Measurements from ENCODE around the gene TOMM34.

Gene TOMM34

GRCh38 chr20:44928595-44928994, 31.6 kb downstream of the TOMM34 start:
- Histone ChIP-seq H3K36me3 (ENCODE audit: insufficient read depth, low read length) (peaks cover 9% of the 10 kb centered on the region; the same call in 1 of the 2 replicates), H3K4me1 (ENCODE audit: insufficient read depth, low read length, poor library complexity, severe bottlenecking) (no peaks in the 10 kb centered on the region), H3K9ac (ENCODE audit: low read depth, low read length, poor library complexity, severe bottlenecking) (no peak overlapping the region), H2AFZ (ENCODE audit: low read length) (no peak overlapping the region), H3K79me2 (ENCODE audit: insufficient read depth, low read length) (no peaks in the 10 kb centered on the region), H3K9me2 (replicated peaks; ENCODE audit: low read depth, low read length) (no peaks in the 10 kb centered on the region), H4K20me1 (ENCODE audit: insufficient read depth, low read length, poor library complexity, severe bottlenecking) (no peaks in the 10 kb centered on the region), H3K9me3 (ENCODE audit: insufficient read depth, low read depth, low read length) (no peaks in the 10 kb centered on the region), H3K4me3 (ENCODE audit: low read length, poor library complexity, severe bottlenecking) (no peak overlapping the region), H3K4me2 (ENCODE audit: low read depth, low read length, poor library complexity, severe bottlenecking) (no peak overlapping the region), H3F3A (ENCODE audit: low read depth) (no peaks in the 10 kb centered on the region), H3K27me3 (ENCODE audit: insufficient read depth, low read length, poor library complexity, severe bottlenecking) (no peaks in the 10 kb centered on the region)
- no peak for TF ChIP-seq CTCF (conservative IDR thresholded peaks at IDR 0.05; ENCODE audit: low read length)
- TF ChIP-seq EZH2phosphoT487 (IDR thresholded peaks at IDR 0.05; ENCODE audit: borderline replicate concordance), result no peak

GRCh38 chr20:44924541-44924940, 35.7 kb downstream of the TOMM34 start:
- Histone ChIP-seq H3K4me2 (ENCODE audit: low read depth, low read length, poor library complexity, severe bottlenecking) (no peak overlapping the region), H3F3A (ENCODE audit: low read depth) (no peaks in the 10 kb centered on the region), H3K4me1 (ENCODE audit: insufficient read depth, low read length, poor library complexity, severe bottlenecking) (no peaks in the 10 kb centered on the region), H3K79me2 (ENCODE audit: insufficient read depth, low read length) (no peaks in the 10 kb centered on the region), H3K9me3 (ENCODE audit: insufficient read depth, low read depth, low read length) (no peaks in the 10 kb centered on the region), H4K20me1 (ENCODE audit: insufficient read depth, low read length, poor library complexity, severe bottlenecking) (no peaks in the 10 kb centered on the region), H3K4me3 (ENCODE audit: low read length, poor library complexity, severe bottlenecking) (no peak overlapping the region), H3K9ac (ENCODE audit: low read depth, low read length, poor library complexity, severe bottlenecking) (no peak overlapping the region), H3K9me2 (replicated peaks; ENCODE audit: low read depth, low read length) (no peaks in the 10 kb centered on the region), H3K27me3 (ENCODE audit: insufficient read depth, low read length, poor library complexity, severe bottlenecking) (no peaks in the 10 kb centered on the region), H2AFZ (ENCODE audit: low read length) (no peak overlapping the region), H3K36me3 (ENCODE audit: insufficient read depth, low read length) (no peaks in the 10 kb centered on the region; the same call in 1 of the 2 replicates)
- TF ChIP-seq CTCF (conservative IDR thresholded peaks at IDR 0.05; ENCODE audit: low read length) (no peak), EZH2phosphoT487 (IDR thresholded peaks at IDR 0.05; ENCODE audit: borderline replicate concordance) (no peak)

- no peaks in the 10 kb centered on the region for H3K79me2 ChIP-seq (ENCODE audit: insufficient read depth, low read length)
- H3K36me3 ChIP-seq (ENCODE audit: insufficient read depth, low read length), result no peaks in the 10 kb centered on the region; the same call in 1 of the 2 replicates
- no peaks in the 10 kb centered on the region for H3K9me2 ChIP-seq (replicated peaks; ENCODE audit: low read depth, low read length)
- no peak overlapping the region for H3K4me3 ChIP-seq (ENCODE audit: low read length, poor library complexity, severe bottlenecking)
- H3K9me3 ChIP-seq (ENCODE audit: insufficient read depth, low read depth, low read length), result no peaks in the 10 kb centered on the region
- no peaks in the 10 kb centered on the region for H4K20me1 ChIP-seq (ENCODE audit: insufficient read depth, low read length, poor library complexity, severe bottlenecking)
- no peak overlapping the region for H3K4me2 ChIP-seq (ENCODE audit: low read depth, low read length, poor library complexity, severe bottlenecking)
- H3K27me3 ChIP-seq (ENCODE audit: insufficient read depth, low read length, poor library complexity, severe bottlenecking), result no peaks in the 10 kb centered on the region
- H3K9ac ChIP-seq (ENCODE audit: low read depth, low read length, poor library complexity, severe bottlenecking), result no peak overlapping the region
- H3K4me1 ChIP-seq (ENCODE audit: insufficient read depth, low read length, poor library complexity, severe bottlenecking), result no peaks in the 10 kb centered on the region
- H3F3A ChIP-seq (ENCODE audit: low read depth), result no peaks in the 10 kb centered on the region
- H2AFZ ChIP-seq (ENCODE audit: low read length), result no peak overlapping the region
- no peak for TF ChIP-seq CTCF (conservative IDR thresholded peaks at IDR 0.05; ENCODE audit: low read length)
- no peak for TF ChIP-seq EZH2phosphoT487 (IDR thresholded peaks at IDR 0.05; ENCODE audit: borderline replicate concordance)
Observed at GRCh38 chr20:44921447-44921846, 38.8 kb downstream of the TOMM34 start.

Measured in Loucy (cell line).